HG03064 (cell line): Measurements from ENCODE around the gene GAK.
A peak's percentile ranks its signal among the peaks of the same experiment; 100 is the strongest.
"Not testable (repeated sequence)": the region's sequence is repeated elsewhere in the genome, so short reads cannot be mapped to it uniquely, and the experiment has no call there.

Source experiments
- ATAC-seq: cut with Tn5 transposase; IDR thresholded peaks from one replicate; pipeline ENCODE4 v1.9.1; 2021; ENCODE audit warnings: low read depth; ENCODE audit not compliant: unreplicated experiment

The GAK gene

GRCh38 chr4:931960-932712, at the start of gene GAK, which contains the start of gene TMEM175:
TSS of gene GAK (minus strand) at chr4:932316. CDS start at chr4:932187, 129 bp downstream.
TSS of gene TMEM175 (plus strand) at chr4:932460. CDS start at chr4:947740, 15,280 bp downstream.
- peak; percentile 89 for ATAC-seq

DNA sequence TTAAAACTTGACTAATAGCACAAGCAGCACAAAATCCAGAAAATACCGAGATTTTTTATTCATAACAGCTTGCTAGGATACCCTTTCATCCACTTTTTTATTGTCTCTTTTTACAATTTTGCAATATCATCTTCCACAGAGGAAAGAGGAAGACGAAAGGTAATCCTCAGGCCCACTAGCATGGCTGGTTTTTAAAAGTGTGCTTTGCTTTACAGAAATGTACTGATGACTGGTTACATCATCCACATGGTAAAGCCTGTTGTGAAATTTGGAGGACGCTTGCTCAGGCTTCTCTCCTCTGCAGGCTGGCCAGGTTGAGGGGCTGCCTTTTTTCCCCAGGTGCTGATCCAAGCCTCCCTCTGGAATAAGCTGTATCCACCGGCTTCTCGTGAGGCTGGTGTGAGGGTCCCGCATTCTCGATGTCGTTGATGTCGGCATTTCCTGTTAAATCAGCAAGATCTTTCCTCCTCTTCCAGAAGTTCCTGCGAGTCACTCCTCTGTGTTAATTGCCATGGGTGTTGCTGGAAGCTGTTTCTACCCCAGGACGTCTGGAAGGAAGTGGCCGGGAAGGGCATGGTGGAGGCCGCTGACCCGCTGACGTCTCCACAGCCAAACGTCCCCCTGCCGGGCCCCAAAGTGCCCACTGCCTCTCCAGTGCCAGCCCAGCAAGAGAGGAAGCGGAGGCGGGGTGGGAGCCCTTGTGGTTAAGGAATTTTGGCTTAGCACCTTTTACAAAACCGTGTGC, 47.0 kb upstream of the GAK start:
- no peak for ATAC-seq

- not testable (repeated sequence) for ATAC-seq
Observed at GRCh38 chr4:976016-976415, 43.9 kb upstream of the GAK start.

DNA sequence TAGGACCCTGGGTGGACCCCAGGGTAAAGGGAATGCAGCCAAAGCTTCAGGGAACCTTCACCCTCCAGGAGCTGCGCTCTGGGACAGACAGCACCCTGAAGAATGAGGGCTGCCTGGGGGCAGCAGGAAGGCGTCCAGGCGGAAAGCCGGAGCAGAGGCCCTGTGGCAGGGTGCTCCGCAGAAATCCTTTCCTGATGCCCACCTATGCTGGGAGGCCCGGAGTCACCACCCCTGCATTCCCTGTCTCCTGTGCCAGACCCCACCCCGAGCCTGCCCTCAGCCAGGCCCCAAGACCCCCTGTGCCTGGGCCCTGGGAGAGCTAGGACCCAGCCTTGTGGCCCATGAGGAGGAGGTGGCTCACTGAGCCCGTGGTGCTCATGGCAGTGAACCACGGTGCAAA, 42.6 kb upstream of the GAK start:
- ATAC-seq, result no peak

GRCh38 chr4:973431-974397, 41.6 kb upstream of the GAK start, which contains the start of gene DGKQ:
TSS of gene DGKQ (minus strand) at chr4:973569. CDS start at chr4:973482, 87 bp downstream.
- peak; percentile 67 for ATAC-seq

DNA sequence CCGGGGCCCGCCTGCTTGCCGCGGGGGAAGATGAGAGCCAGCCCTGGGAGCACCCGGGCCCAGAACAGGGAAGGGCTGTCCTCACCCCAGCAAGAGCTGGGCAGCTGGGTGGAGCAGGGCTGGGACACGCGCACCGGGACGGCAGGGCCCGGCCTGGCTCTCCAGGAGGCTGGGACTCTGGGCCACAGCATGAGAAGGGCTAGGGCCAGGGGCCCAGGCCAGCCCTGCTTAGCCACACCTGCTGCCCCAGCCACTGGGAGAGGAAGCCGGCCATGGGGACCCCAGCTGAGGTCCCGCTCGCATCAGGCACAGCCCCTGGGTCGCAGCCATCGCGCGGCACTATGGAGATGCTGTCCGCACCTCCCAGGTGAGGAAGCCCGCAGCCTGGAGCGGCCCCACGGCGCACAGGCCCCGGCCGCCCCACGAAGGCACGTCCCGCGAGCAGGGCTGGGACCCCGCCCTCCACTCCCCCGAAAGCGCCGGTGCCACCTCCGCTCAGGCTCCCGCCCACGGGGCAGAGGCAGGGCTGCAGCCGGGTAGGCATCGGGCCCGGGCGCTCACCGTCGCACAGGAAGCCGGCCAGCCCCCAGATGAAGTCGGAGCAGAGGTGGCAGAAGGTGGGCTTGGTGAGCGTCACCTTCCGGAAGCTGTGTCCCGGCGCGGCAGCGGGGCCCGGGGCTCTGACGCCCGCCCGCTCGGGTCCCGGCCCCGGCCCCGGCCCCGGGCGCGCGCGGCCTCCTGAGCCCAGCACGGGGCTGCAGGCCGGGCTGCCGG, 40.7 kb upstream of the GAK start:
- ATAC-seq, result peak; percentile 45

DNA sequence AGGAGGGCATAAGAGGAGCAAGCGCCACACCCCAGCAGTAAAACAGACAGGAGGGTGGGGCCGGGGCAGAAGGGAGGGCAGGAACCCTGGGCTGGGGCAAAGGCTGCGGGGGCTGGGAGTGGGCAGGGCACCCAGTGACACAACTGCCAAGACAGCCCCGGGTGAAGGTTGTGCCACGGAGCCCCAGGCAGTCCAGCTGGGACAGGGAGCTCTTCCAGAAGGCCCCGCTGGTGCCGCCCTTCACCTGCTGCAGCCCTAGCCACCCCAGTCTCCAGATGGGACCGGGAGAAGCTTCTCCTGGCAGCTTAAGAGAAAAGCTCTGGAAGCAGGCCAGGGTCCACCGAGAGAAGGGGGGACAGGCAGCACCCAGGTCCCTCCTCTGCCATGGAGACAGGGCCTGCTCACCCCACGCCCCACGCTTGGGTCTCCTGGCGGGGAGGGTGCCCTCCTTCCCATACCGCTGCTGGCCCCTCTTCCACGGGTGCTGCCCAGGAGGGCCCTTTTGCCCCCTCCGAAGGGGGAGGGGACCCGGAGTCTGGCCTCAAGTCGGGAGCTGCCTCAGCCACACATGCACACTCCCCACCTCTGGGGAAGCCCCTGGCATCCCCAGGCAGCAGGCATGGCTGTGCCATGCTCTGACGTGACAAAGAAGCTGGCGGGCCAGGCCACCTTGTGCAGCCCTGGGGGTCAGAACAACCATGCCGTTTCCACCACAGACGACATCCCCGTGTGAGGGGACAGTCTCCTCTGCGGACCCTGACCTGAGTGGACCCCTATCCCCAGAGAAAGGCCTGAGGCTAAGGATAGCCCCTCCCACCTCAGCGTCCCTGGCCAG, 39.8 kb upstream of the GAK start:
- ATAC-seq, result no peak

GRCh38 chr4:970854-971520, 38.9 kb upstream of the GAK start:
- ATAC-seq, result no peak

DNA sequence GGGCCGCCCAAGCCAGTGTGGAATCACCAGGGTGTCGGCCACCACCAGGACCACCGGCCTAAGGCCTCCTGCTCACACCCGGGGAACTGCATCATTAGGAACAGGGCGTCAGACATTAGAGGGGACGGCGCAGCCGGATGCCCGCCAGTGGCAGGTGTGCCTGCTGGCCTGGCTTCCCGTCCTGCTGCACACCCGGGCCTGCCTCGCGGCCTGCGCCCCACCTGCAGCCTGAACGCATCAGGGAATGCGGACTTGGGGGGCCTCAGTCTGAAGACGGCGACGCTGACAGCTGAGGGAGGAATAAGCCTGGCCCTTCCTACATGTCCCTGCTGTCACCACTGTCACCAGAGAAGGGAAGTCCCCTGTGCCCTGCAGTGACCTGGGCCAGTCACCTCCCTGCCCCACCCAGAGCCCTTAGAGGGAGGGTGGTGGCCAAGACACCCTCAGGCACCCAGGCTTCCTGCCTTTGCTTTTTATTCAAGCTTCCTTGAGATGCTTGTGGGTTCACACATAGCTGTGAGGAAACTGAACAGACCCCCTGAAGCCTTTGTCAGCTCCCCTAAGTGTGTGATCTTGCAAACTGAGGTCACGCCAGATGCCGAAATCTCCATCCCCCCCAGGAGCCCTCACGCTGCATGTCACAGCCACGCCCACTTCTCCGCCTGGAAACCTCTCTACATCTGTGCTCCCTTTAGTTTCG, 38.1 kb upstream of the GAK start:
- no peak for ATAC-seq

DNA sequence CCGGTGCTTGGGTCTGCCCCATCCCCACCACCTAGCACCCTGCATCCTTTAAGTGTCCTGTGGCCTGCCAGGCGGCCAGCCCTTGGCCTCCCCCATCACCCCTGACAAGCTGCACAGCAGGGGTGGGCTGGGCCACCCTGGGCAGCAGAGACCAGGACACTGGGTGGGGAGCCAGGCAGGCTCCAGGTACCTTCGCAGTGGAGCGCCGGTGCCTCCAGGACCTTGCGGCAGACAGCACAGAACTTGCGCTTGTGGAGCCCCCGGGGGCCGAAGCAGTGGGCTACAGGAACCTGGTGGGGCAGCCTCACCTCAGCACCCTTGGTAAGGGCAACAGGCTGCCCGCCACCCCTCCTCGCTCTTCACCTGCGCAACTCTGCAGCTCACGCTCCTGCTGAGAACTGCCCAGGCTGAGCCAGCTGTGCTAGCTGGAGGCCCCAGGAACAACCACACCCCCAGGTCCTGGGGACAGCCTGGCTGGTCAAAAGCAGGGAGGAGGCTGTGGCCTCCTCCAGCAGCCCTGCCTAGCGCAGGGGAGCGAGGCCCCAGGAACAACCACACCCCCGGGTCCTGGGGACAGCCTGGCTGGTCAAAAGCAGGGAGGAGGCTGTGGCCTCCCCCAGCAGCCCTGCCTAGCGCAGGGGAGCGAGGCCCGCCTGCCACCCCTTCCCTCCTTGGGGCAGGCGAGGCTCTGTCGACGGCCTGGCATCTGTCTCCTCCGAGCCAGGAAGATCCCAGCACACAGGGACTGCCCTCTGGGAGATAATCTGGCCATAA, 36.7 kb upstream of the GAK start:
- no peak for ATAC-seq

- no peak for ATAC-seq
Observed at GRCh38 chr4:968221-968620, 36.1 kb upstream of the GAK start.

- no peak for ATAC-seq
Observed at GRCh38 chr4:967113-968104, 35.3 kb upstream of the GAK start.

DNA sequence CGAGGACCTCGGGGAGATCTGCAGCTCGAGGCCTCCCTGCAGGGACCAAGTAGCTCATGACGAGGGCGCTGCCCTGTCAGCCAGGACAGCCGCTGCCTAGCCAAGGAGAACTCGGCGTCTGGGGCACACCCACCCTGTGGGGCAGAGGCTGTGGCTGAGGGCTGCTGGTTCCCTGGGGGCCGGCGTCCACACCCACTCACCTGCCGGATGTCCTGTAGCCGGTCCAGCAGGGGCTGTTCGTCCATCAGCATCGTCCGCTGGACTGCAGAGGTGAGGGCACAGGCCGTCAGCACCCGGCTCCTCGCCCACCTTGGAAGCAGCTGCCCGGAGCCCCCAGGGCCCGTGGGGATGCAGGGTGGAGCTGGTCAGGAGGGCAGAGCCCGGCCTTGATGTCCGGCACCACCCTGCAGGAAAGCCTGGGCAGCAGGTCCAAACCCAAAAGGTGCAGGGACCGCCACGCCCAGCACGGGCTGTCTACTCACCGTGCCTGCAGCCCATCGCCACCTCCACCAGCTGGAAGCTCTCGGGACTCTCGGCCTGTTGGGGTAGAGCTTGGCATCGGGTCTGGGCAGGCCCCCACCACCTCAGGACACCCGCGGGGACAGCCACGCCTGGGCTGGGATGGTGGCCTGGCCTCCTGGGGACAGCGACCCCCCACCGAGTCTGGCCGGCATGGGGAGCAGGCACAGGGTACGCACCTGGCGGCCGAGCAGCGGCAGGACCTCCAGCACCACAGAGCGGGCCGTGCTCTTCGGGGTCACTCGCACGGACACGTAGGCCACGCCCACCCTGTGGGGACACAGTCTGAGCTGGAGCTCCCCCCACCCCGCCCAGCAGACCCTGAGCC, 34.4 kb upstream of the GAK start:
- ATAC-seq, result no peak

- no peak for ATAC-seq
Observed at GRCh38 chr4:965766-966134, 33.6 kb upstream of the GAK start.
